K562 (cell line): ENCODE measurements around the gene KLHDC7B.

Experiments
- SNIP1 ChIP-seq: fragments of 450-650 bp; IDR thresholded peaks from 2 replicates; pipeline ENCODE4 v1.7.1; 2017; ENCODE audit warnings: low read depth, mild to moderate bottlenecking
- TF ChIP-seq, protein P1 (sequence below), 3 experiments: IDR thresholded peaks in 2 of 3; conservative IDR thresholded peaks in 1 of 3; 2 replicates each; pipeline ENCODE4 v1.5.1; 2011 to 2012; ENCODE audit warnings: low read length in 3 of 3, mild to moderate bottlenecking in 3 of 3, control low read depth in 2 of 3, improper control_type of control experiment in 1 of 3, inconsistent platforms in 1 of 3, low read depth in 1 of 3, mixed read lengths in 1 of 3, moderate library complexity in 1 of 3; ENCODE audit not compliant: insufficient read depth in 2 of 3

DNA sequence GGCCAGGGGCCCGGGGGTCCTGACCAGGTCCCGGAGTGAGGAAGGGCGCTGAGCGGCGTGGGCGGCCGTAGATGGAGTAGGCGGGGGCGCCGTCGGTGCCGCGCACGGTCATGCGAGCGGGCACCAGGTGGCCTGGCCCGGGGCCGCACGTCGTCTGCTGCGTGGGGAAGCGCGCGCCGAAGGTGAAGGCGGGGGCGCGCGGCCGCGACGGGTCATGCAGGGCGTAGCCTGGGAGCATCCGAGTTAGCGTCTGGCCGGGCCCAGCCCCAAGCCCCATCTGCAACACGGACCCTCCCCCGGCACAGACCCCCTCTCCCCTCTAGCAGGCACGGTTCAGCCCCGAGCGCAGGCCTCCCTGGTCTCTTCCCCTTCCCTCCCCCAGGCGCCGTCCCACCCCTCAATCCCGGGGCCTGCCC lies 14.1 kb upstream of the KLHDC7B start:
- TF ChIP-seq, protein P1, sequence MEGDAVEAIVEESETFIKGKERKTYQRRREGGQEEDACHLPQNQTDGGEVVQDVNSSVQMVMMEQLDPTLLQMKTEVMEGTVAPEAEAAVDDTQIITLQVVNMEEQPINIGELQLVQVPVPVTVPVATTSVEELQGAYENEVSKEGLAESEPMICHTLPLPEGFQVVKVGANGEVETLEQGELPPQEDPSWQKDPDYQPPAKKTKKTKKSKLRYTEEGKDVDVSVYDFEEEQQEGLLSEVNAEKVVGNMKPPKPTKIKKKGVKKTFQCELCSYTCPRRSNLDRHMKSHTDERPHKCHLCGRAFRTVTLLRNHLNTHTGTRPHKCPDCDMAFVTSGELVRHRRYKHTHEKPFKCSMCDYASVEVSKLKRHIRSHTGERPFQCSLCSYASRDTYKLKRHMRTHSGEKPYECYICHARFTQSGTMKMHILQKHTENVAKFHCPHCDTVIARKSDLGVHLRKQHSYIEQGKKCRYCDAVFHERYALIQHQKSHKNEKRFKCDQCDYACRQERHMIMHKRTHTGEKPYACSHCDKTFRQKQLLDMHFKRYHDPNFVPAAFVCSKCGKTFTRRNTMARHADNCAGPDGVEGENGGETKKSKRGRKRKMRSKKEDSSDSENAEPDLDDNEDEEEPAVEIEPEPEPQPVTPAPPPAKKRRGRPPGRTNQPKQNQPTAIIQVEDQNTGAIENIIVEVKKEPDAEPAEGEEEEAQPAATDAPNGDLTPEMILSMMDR (IDR thresholded peaks at IDR 0.05 in 2 of 3, conservative IDR thresholded peaks at IDR 0.05 in 1 of 3; ENCODE audit: insufficient read depth in 2 of 3, low read depth in 1 of 3, low read length in 3 of 3), result no peak
- no peak for TF ChIP-seq SNIP1
